Measurements from ENCODE around the gene PDZK1.
"Not testable (repeated sequence)": the region's sequence is repeated elsewhere in the genome, so short reads cannot be mapped to it uniquely, and the experiment has no call there.

The PDZK1 gene

DNA sequence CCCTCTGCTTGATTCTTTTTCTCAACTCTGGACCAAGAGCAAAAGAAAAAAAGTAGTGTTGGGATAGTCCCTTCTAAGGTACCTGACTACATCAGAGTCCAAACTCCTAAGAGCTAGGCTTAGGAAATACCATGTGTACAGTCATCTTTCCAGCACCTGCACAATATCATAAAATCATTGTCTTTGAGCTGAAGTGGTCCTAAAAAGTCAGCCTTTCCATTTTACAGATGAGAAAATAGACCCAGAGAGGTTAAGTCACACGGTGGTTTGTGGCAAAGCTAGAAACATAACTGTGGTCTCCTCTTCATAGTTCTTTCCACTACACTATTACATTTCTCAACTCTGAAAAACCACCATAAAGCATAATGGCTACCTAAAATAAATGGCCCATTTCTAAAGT, 63.2 kb downstream of the PDZK1 start:
- FAIRE-seq = not testable (repeated sequence)

DNA sequence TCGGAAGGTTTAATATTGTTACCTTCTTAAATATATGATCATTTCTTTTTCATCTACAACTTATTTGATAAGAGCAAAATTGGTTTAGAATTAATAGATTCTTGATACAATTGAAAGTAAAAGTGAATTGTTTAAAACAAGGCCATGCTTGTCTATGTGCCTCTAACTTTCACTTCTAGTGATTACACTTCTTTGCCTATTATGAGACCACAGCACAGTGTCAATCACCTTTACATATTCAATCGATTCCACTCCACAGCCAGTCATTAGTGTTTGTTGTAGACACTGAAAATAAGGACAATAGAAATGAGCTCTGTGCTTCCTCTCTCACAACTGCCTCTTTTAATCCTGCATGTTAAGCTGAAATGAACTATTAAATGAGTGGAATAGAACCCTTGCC, 65.3 kb downstream of the PDZK1 start:
- FAIRE-seq = not testable (repeated sequence)

DNA sequence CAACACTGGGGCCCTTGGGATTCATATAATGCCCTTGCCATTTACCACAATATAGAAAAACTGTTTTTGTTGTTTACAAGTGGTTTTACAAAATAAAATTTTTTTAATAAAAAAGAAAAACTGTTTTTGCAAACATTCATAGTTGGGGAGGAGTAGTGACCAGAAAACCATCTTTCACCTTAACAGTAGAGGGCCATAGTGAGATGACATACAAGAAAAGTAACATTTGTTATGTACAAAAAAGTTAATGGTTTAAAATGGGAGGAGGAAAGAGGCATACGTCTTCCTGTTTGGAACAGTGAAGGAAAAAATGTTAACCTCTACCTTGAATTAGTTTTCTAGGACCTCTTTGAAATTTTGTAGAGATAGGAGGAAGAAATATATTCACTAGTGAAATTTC, 70.9 kb downstream of the PDZK1 start:
- FAIRE-seq = not testable (repeated sequence)

DNA sequence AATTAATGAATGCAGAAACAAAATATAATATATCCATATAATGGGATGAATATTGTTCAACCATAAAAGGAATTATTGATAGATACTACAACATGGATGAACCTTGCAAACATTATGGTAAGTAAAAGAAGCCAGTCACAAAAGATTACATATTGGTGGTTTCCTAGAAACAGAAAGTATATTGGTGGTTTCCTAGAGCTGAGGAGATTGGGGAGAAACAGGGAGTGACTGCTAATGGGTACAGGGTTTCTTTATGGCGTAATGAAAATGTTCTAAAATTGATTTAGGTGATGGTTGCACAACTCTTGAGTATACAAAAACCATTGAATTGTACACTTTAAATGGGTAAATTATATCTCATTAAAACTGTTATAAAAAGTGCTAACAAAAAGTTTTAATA, 85.0 kb downstream of the PDZK1 start:
- FAIRE-seq = not testable (repeated sequence)

All from A204.1 (cell line).